NB4 (cell line): ENCODE results near the gene FBXO9.

Experiments used
- MYC ChIP-seq: IDR thresholded peaks from 2 replicates; pipeline ENCODE4 v1.6.1; 2011; ENCODE audit warnings: low read depth, low read length
- POLR2A ChIP-seq: IDR thresholded peaks from 2 replicates; pipeline ENCODE4 v1.6.1; 2011; ENCODE audit warnings: mild to moderate bottlenecking; ENCODE audit not compliant: insufficient read length; ENCODE audit errors: extremely low read depth
- TF ChIP-seq, protein P1 (sequence below): IDR thresholded peaks from one replicate; pipeline ENCODE4 v1.5.1; 2012; ENCODE audit warnings: low read depth, low read length
- TF ChIP-seq, protein P2 (sequence below): IDR thresholded peaks from 2 replicates; pipeline ENCODE4 v1.6.1; 2011; ENCODE audit warnings: low read depth, low read length

DNA sequence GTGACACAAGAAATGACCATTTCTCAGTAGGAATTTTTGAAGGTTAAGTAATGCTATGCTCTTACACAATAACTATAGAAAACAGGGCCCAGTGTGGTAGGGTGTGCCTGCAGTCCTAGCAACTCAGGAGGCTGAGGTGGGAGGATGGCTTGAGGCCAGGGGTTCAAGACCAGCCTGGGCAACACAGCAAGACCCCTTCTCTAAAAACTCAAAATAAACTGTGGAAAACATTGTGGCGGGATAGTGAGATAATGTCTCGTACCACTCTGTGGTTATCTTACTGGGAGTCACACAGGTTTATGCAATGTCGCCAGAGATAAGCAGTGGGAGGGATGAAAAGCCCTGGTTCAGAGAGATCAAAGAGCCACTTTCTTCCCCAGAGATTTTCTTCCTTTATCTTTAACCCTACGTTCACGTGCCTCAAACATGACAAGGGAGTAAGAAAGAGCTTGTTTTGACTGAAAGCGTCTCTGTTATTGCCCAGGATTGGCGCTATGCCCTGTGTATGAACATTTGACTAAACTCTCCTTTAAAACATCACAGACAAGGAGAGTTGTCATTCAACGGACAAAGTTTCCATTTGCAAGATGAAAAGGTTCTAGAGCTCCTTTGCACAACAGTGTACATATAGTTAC is 69.5 kb downstream of the FBXO9 start:
- TF ChIP-seq POLR2A (no peak), MYC (no peak)
- TF ChIP-seq, protein P1, sequence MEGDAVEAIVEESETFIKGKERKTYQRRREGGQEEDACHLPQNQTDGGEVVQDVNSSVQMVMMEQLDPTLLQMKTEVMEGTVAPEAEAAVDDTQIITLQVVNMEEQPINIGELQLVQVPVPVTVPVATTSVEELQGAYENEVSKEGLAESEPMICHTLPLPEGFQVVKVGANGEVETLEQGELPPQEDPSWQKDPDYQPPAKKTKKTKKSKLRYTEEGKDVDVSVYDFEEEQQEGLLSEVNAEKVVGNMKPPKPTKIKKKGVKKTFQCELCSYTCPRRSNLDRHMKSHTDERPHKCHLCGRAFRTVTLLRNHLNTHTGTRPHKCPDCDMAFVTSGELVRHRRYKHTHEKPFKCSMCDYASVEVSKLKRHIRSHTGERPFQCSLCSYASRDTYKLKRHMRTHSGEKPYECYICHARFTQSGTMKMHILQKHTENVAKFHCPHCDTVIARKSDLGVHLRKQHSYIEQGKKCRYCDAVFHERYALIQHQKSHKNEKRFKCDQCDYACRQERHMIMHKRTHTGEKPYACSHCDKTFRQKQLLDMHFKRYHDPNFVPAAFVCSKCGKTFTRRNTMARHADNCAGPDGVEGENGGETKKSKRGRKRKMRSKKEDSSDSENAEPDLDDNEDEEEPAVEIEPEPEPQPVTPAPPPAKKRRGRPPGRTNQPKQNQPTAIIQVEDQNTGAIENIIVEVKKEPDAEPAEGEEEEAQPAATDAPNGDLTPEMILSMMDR: no peak
- TF ChIP-seq, protein P2, sequence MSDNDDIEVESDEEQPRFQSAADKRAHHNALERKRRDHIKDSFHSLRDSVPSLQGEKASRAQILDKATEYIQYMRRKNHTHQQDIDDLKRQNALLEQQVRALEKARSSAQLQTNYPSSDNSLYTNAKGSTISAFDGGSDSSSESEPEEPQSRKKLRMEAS: no peak
